K562 (cell line): ENCODE results near the gene DRICH1. TPM values are rescaled to one million over a fixed set of nuclear protein-coding genes. Genes with fewer than 3 reads are reported as not detected.

Experiments used
- AFF1 ChIP-seq, 2 experiments: fragments of 450-650 bp; IDR thresholded peaks; 2 replicates each; pipeline ENCODE4 v1.6.1; 2018; ENCODE audit warnings: mild to moderate bottlenecking in 2 of 2, low read depth in 1 of 2; ENCODE audit not compliant: partially characterized antibody in 2 of 2
- ARID4B ChIP-seq: sonication (generic); formaldehyde crosslinking; IDR thresholded peaks from 2 replicates; pipeline ENCODE4 v1.8.0; 2022; ENCODE audit warnings: mild to moderate bottlenecking, missing genetic modification reagents
- FOXK1 ChIP-seq: sonication (generic); formaldehyde crosslinking; IDR thresholded peaks from 2 replicates; pipeline ENCODE4 v1.8.0; 2022; ENCODE audit warnings: missing genetic modification reagents, mild to moderate bottlenecking, borderline replicate concordance
- FOXK2 ChIP-seq, 2 experiments: fragments of 450-650 bp; IDR thresholded peaks in 1 of 2; conservative IDR thresholded peaks in 1 of 2; 2 replicates each; pipeline ENCODE4 v1.6.1; 2016; ENCODE audit warnings: low read depth in 2 of 2, mild to moderate bottlenecking in 1 of 2
- MTF1 ChIP-seq: fragments of 250-450 bp; sonication (Bioruptor Pico); IDR thresholded peaks from 2 replicates; pipeline ENCODE4 v1.9.0; 2021; ENCODE audit warnings: moderate library complexity, mild to moderate bottlenecking, inconsistent platforms, borderline replicate concordance
- TCFL5 ChIP-seq: fragments of 250-450 bp; sonication (Bioruptor Pico); conservative IDR thresholded peaks from 2 replicates; pipeline ENCODE4 v1.6.1; 2021; ENCODE audit warnings: mild to moderate bottlenecking, moderate library complexity, matching md5 sums
- polyA plus RNA-seq, 8 experiments: library from polyadenylated mRNA; depleted of rRNA in 4 of 8; stranded (reverse) in 5 of 8; unstranded in 3 of 8; fragments of >200 nt; fragmentation: Nextera tagmentation in 2 of 8; fragmentation: Illumina TruSeq in 1 of 8; extraction: Ambion mirVana in 2 of 8; extraction: Trizol in 1 of 8; gene quantifications; 2 replicates each; pipeline versions ENCODE4 v1.2.1 to v1.2.3, GENCODE V29; 2011 to 2014; ENCODE audit warnings: inconsistent platforms in 1 of 8, missing spikeins in 1 of 8
- total RNA-seq, 7 experiments: library from RNA; depleted of rRNA in 6 of 7; stranded (reverse); fragments of >200 nt in 6 of 7; fragmentation: Illumina TruSeq in 2 of 7; extraction: Trizol in 2 of 7; gene quantifications; 2 replicates each; pipeline versions ENCODE4 v1.2.1 to v1.2.3, GENCODE V29; 2011 to 2021; ENCODE audit warnings: low replicate concordance in 1 of 7
- TF ChIP-seq, protein P1 (sequence below): sonication (generic); formaldehyde crosslinking; IDR thresholded peaks from 2 replicates; pipeline ENCODE4 v1.9.0; 2022; ENCODE audit warnings: mild to moderate bottlenecking, missing genetic modification reagents

Gene DRICH1
- total and polyA plus RNA-seq, 9 of the 15 experiments (the other 6 are each of a cell fraction or from before 2014, with no cell fraction given) = 0.07 to 0.36 (median 0.14) TPM; not detected in 2

DNA sequence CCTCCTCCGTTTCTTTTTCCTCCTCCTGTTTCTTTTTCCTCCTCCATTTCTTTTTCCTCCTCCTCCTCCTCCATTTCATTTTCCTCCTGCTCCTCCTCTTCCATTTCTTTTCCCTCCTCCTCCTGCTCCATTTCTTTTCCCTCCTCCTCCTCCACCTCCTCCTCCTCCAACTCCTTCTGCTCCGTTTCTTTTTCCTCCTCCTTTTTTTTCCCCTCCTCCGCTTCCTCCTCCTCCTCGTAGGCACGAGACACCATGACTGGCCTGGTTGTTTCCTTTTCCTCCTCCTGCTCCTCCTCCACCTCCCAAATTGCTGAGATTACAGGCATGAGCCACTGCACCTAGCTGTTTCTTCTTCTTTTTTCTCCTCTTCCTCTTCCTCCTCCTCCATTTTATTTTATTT lies 25.6 kb upstream of the DRICH1 start (continued):
- no peak for TF ChIP-seq ARID4B
- no peak for TF ChIP-seq FOXK1 (CRISPR knock-in tag)
- no peak for TF ChIP-seq AFF1 (IDR thresholded peaks at IDR 0.05; ENCODE audit: low read depth in 1 of 2, partially characterized antibody in 2 of 2)
- no peak for TF ChIP-seq TCFL5
- TF ChIP-seq FOXK2 (conservative IDR thresholded peaks at IDR 0.05 in 1 of 2, IDR thresholded peaks at IDR 0.05 in 1 of 2; ENCODE audit: low read depth in 2 of 2) = no peak
- no peak for TF ChIP-seq MTF1 (CRISPR knock-in tag)
- TF ChIP-seq, protein P1, sequence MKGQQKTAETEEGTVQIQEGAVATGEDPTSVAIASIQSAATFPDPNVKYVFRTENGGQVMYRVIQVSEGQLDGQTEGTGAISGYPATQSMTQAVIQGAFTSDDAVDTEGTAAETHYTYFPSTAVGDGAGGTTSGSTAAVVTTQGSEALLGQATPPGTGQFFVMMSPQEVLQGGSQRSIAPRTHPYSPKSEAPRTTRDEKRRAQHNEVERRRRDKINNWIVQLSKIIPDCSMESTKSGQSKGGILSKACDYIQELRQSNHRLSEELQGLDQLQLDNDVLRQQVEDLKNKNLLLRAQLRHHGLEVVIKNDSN (CRISPR knock-in tag) = no peak
